WI38 (cell line): Measurements from ENCODE around the gene FTO.

Experiments used
- H3K4me3 ChIP-seq: 2 replicates; pipeline ENCODE4 v1.5.1; 2011; ENCODE audit warnings: low read depth, mild to moderate bottlenecking, control low read depth, low read length
- TF ChIP-seq, protein P1 (sequence below): IDR thresholded peaks from 2 replicates; pipeline ENCODE4 v1.5.1; 2012; ENCODE audit warnings: low read depth, mild to moderate bottlenecking, control low read depth, low read length

FTO gene

DNA sequence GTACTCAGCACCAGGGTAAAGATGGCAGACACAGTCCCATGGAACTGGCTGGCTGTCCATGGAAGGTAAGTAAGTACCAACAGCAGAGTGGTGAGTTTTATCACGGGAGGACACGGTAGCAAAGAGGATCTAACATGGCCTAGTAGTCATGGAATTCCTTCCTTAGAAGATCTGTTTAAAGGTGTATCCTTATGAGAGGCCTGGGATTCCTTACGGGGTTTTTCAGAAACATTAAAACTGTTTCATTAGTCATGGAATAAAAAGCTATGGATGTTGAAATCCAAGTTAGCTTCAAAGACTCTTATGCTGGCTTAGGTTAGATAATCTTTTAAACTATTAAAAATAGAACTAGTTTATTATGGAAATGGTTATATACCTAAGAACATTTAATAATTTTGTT, 7.4 kb downstream of the FTO start:
- TF ChIP-seq, protein P1, sequence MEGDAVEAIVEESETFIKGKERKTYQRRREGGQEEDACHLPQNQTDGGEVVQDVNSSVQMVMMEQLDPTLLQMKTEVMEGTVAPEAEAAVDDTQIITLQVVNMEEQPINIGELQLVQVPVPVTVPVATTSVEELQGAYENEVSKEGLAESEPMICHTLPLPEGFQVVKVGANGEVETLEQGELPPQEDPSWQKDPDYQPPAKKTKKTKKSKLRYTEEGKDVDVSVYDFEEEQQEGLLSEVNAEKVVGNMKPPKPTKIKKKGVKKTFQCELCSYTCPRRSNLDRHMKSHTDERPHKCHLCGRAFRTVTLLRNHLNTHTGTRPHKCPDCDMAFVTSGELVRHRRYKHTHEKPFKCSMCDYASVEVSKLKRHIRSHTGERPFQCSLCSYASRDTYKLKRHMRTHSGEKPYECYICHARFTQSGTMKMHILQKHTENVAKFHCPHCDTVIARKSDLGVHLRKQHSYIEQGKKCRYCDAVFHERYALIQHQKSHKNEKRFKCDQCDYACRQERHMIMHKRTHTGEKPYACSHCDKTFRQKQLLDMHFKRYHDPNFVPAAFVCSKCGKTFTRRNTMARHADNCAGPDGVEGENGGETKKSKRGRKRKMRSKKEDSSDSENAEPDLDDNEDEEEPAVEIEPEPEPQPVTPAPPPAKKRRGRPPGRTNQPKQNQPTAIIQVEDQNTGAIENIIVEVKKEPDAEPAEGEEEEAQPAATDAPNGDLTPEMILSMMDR: no peak
- no peak overlapping the region for H3K4me3 ChIP-seq

DNA sequence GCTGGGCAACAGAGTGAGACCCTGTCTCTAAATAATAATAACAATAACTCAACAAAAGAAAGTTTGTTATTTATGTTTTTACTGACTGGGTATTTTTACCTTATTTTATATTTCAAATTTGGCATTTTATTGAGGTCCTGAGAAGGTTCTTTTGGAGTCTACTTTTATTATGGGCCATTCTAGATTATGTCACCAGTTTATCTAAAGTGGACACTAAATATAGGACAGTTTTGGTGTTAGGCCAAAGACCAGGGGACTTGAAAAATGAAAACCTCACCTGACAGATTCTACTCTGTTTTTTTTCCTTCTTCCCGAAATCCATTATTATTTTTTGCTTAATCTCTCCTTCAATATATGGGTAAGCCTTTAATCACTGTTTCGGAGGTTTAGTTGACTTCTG, 8.1 kb downstream of the FTO start:
- TF ChIP-seq, protein P1: no peak

DNA sequence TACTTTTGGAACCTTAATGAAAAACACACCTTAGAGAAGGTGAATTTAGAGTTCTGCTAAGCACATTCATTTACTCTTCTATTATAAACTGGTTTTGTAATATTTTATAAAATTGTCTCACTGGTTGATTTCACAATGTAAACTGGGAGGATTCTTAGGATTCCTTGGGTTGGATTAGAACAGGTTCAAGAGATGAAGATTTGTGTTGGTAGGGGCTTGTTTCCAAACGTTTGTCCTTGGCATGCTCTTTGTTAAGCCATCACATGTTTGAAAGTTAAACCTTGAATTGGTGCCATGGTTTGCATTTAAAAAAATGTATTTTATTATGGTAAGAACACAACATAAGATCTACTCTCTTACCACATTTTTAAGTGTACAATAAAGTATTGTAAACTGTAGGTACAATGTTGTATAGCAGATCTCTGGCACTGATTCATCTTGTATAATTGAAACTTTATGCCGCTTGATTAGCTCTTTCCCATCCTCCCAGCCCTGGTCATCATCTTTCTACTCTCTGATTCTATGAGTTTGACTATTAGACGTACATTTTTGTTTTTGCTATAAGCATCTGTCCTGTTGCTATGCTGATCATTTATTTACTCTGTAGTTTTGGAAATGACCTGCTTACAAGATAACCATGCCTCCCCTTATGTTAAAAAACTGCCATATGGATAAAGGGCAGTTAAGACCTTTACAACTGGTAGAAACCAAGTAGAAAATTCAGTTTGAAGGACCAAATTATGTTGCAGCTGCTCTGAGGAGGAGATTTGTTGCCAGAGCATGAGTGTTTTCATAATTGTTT, 9.6 kb downstream of the FTO start:
- TF ChIP-seq, protein P1: no peak
- H3K4me3 ChIP-seq: no peak overlapping the region

More for the DNA sequence above, 8.1 kb downstream of the FTO start:
- no peak overlapping the region for H3K4me3 ChIP-seq

DNA sequence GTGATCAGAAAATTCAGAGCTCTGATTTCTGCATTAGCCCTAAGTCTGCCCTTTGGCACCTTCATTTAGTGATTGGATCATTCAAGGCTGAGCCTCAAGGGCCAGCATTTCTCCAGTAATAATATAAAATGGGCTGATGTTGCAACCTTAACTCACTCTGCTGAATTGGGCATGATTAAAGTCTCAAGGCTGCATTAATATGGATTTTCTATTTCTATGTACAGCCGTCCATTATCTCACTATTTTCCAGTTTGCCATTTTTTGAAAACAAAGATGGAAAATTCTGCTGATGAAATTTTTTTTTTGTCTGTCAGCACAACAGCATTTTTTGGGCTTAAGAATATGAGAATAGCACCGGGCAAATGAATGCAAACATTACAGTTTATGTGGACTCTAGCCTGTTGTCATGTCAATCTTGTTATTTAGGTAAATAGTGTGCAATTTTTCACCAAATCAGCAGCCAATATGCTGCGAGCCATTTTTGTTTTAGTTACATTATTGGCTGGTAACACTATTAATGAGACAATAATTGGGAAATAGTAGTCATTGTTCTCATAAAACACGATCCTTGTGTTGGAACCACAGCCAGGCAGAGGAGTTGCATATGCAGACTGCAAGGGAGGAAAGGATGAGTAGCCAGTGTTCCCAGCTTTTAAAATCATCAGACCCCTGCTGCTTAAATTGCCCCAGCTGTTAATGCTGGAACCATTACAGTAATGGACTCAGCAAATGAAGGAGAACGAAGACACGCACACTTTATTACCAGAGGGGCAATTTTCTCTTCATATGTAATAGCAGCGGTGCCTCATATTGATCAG, 10.5 kb downstream of the FTO start:
- H3K4me3 ChIP-seq: no peak overlapping the region
- TF ChIP-seq, protein P1: no peak

DNA sequence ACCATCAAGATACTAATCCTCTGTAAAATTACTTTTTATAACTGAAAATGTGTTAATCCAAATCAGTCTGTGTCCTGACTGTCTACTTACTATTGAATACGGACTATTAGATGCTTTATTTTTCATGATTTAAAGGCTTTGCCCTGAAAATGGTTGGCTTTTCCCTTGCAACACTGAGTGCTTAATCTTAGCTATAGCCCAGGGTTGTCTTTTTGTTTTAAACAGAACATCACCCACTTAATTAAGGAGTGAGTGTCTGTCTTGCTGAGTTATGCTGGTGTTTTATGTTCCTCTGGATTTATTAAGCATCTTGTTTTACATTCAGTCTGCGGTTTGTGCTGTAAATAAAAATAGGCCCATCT, 11.0 kb downstream of the FTO start:
- H3K4me3 ChIP-seq: no peak overlapping the region
- TF ChIP-seq, protein P1: no peak

DNA sequence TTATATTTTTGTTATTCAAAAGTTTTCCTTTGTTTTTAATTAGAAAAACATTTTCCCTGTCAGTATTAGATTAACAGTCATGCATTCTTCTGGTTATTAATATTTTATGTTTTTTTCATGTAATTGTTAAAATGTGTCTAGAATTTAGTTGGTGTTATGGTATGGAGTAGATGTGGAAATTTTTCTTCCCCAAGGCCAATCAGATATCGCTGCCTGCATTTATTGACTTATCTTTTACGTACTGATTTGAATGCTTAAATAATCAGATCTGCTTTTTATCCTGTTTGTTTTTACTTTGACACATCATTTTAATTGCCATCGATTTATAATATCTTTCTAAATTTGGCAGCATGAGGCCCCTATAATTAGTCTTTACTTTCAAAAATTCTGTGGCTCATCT, 13.6 kb downstream of the FTO start:
- H3K4me3 ChIP-seq: no peak overlapping the region
- TF ChIP-seq, protein P1: no peak

DNA sequence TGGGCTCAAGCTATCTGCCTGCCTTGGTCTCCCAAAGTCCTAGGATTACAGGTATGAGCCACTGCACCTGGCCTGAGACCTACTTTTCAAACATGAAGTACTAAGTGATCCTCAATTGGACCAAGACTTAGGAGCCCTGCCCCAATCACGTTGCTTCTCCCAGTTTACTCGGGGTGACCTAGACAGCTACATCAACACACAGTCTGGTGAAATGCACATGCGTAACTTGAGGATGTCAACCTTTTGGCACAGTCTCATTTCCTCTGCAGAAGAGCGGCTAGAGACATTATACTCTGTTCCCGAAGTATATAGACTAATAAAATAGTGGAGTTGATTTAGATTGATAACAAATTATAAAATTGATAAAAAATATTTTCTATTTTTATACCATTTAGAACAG, 17.1 kb downstream of the FTO start:
- no peak overlapping the region for H3K4me3 ChIP-seq
- TF ChIP-seq, protein P1: no peak
